ENCODE results near the gene BUD31.

- no peak for TF ChIP-seq POLR2A (IDR thresholded peaks at IDR 0.05; ENCODE audit: low read length)
- TF ChIP-seq GATA1 (IDR thresholded peaks at IDR 0.05; ENCODE audit: low read depth, low read length) = no peak
Measured at GRCh38 chr7:99392046-99392445, 16.7 kb upstream of the BUD31 start.

Measured in erythroblast (primary cell).